Middle frontal gyrus (tissue), 1 donor: Measurements from ENCODE around the gene FAM169A.
"Not testable (repeated sequence)": the region's sequence is repeated elsewhere in the genome, so short reads cannot be mapped to it uniquely, and the experiment has no call there.

Experiments
- DNase-seq: peaks from one replicate; pipeline ENCODE4 v3.0.0-alpha.2; 2015; ENCODE audit warnings: low spot score; ENCODE audit errors: extremely low spot score

Gene FAM169A, protein sequence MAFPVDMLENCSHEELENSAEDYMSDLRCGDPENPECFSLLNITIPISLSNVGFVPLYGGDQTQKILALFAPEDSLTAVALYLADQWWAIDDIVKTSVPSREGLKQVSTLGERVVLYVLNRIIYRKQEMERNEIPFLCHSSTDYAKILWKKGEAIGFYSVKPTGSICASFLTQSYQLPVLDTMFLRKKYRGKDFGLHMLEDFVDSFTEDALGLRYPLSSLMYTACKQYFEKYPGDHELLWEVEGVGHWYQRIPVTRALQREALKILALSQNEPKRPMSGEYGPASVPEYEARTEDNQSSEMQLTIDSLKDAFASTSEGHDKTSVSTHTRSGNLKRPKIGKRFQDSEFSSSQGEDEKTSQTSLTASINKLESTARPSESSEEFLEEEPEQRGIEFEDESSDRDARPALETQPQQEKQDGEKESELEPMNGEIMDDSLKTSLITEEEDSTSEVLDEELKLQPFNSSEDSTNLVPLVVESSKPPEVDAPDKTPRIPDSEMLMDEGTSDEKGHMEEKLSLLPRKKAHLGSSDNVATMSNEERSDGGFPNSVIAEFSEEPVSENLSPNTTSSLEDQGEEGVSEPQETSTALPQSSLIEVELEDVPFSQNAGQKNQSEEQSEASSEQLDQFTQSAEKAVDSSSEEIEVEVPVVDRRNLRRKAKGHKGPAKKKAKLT

DNA sequence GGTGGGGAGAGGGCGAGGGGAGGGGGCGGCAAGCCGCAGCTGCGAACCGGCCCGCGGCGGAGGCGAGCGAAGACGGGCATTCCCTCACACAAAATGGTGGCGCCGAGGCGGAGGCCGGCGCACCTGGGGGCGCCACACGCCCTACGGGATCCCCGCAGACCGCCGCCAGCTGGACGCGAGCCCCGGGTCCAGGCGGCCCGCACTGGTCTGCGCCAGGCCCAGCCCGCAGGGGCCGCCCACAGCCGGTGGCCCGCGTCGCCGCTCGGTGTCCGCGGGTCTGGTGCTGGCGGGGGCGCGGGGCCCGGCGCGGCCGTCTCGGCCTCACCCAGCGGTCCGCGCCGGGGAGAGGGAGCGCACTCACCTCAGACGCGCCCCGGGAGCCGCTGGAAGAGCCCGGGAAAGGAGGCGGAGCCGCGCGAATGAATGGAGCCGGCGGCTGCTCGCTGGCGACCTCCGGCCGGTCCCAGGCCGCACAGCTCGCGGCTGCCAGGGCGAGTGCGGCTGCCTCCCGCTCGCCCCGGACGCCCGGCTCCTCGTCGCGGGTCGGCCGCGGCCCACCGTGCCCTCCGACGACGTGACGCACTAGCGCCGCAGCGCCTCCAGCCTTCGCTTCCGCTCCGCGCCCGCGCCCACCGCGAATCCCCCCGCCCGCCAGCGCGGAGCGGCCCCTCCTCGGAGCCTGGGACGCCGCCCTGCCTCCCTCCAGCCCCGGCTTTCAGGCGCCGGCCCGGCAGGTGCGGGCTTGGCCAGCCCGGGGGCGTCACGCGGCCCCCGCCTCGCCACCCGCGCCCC lies at the start of gene FAM169A:
TSS of gene FAM169A (minus strand) at position 584 of the 792 bp plus-strand sequence. CDS start 24,711 bp downstream, outside the sequence.
- no peak for DNase-seq

GRCh38 chr5:74915488-74915887 lies 49.3 kb upstream of the FAM169A start:
- no peak for DNase-seq

DNA sequence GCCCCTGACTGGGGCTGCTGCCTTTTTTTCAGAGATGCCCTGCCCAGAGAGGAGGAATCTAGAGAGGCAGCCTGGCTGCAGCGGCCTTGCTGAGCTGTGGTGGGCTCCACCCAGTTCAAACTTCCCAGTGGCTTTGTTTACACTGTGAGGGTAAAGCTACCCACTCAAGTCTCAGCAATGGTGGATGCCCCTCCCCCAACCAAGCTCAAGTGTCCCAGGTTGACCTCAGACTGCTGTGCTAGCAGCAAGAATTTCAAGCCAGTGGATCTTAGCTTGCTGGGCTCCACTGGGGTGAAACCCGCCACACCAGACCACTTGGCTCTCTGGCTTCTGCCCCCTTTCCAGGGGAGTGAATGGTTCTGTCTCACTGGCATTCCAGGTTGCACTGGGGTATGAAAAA lies 45.2 kb upstream of the FAM169A start:
- not testable (repeated sequence) for DNase-seq

DNA sequence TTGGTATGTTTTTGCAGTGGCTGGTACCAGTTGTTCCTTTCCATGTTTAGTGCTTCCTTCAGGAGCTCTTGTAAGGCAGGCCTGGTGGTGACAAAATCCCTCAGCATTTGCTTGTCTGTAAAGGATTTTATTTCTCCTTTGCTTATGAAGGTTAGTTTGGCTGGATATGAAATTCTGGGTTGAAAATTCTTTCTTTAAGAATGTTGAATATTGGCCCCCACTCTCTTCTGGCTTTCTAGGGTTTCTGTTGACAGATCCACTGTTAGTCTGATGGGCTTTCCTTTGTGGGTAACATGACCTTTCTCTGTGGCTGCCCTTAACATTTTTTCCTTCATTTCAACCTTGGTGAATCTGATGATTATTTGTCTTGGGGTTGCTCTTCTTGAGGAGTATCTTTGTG lies 43.7 kb upstream of the FAM169A start:
- DNase-seq, result not testable (repeated sequence)

DNA sequence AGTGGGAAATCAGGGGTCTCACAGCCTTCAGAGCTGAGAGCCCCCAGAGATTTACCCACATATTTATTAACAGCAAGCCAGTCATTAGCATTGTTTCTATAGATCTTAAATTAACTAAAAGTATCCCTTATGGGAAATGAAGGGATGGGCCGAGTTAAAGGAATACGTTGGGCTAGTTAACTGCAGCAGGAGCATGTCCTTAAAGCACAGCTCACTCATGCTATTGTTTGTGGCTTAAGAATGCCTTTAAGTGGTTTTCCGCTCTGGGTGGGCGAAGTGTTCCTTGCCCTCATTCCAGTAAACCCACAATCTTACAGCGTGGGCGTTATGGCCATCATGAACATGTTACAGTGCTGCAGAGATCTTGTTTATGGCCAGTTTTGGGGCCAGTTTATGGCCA lies 42.0 kb upstream of the FAM169A start:
- DNase-seq, result not testable (repeated sequence)

GRCh38 chr5:74904713-74905112 lies 38.5 kb upstream of the FAM169A start:
- not testable (repeated sequence) for DNase-seq

DNA sequence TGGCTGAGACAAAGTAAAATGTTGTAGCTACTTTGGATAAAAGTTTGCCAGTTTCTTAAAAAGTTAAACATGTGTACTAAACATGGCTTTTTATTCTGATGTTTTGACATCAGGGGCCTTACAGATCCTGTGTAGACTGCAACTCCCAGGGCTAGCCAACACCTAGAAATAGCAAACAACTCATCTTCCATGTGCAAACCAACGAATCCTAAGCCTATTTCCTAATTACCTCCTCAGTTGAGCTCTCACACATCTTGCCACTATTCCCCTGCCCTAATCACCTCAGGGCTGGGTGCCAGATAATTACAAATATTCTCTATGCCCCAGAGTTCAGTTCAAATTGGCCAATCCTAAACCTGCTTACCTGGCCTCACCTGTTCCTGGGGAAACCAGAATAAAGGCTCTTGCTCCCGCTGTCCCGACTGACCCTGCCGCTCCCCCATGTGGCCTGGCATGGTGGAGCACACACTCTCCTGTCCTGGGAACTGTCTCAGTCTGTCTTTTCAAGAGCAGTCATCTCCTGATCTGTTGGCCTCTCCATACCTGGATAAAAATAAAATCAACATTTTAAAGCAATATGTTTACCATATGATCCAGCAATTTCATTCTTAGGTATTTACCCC lies 37.1 kb upstream of the FAM169A start:
- no peak for DNase-seq

DNA sequence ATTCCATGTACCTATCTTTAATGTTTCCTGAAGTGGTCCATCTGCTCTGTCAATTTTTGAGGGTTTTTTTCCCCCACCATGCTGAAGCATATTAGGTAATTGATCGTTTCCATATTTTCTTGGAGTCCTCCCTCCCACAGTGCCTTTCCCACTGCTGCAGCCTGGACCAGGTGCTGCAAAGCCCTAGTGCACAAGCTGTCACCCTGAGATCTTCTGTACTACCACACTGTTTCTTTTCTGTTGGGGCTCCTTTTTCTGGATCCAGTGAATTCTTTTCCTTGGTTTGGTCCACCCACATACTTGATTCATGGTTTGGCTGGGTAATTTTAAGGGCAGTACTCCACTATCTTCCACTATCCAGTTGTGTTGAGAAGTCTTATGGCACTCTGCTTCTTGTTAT lies 30.9 kb upstream of the FAM169A start:
- DNase-seq, result no peak

GRCh38 chr5:74895906-74896305 lies 29.7 kb upstream of the FAM169A start:
- DNase-seq, result peak; percentile 68

DNA sequence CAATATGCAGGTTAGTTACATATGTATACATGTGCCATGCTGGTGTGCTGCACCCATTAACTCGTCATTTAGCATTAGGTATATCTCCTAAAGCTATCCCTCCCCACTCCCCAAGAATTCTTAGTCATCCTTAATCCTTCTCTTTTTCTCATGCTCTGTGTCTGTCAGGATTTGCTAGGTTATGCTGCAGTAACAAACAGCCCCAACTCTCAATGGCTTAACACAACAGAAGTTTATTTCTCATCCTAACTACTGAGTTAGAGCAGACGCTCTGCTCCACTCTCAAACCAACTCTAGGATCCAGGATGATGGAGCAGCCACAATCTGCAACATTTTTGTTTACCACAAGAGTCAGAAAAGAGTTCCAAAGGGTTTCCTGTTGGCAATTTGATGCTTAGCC lies 28.2 kb upstream of the FAM169A start:
- DNase-seq, result no peak

- no peak for DNase-seq
Measured at GRCh38 chr5:74892921-74893320, 26.7 kb upstream of the FAM169A start.

GRCh38 chr5:74889523-74890105 lies 23.4 kb upstream of the FAM169A start:
- no peak for DNase-seq

DNA sequence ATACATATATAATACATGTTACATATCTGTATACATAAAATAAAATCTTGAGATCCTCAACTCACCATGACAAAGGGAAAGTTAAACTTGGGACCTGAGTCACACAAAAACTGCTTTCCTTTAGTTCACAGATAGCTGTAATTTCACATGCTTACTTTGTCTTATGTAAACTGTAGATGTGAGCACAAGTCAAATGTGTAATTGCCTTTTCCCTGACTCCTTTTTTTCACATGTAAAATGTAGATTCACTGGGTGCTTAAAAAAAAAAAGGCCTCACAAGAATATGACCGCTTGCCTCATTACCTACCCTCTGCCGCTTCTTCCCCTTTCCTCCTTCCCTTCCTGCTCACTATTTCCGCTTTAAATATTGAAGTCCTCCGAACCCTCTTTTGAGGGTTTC lies 21.9 kb upstream of the FAM169A start:
- no peak for DNase-seq

- DNase-seq, result no peak
Measured at GRCh38 chr5:74885170-74885569, 19.0 kb upstream of the FAM169A start.

GRCh38 chr5:74882379-74883134 lies 16.4 kb upstream of the FAM169A start:
- DNase-seq, result not testable (repeated sequence)

GRCh38 chr5:74877624-74878304 lies 11.6 kb upstream of the FAM169A start:
- no peak for DNase-seq

DNA sequence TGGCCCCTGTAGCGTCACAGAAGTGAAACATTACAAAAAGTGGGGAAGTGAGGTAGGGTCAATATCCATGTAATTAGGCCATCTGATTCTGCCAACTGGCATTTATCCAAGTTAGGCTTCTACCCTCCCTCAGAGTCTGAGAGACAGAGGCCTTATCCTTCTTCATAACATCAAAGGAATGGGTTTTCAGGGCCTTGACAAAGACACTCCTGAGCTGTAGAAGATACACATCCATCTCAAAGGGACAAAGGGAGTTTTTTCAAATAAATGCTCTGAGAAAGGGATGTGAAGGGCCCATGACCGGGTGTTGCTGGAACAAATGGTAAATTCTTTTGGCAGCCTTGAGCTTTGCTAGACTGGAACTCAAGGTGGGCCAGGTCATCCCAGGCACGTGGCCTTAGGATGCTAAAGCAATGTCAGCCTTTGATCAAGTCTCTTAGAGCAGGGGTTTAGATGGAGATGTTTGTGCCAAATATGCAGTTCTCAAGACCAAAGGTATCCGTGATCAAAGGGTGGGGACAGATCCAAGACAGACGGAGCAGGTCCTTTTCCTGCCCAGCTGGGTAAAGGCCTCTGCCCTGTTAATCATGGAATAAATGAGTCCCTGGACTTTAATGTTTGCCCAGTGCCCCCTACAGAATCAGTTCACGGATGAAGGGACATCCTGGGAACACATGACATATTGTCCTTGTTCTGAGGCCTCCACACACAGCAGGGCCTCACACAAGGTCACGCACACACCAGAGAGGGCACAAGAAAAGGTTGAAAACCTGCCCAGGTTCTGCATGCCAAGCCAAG lies 10.0 kb upstream of the FAM169A start:
- DNase-seq, result no peak

DNA sequence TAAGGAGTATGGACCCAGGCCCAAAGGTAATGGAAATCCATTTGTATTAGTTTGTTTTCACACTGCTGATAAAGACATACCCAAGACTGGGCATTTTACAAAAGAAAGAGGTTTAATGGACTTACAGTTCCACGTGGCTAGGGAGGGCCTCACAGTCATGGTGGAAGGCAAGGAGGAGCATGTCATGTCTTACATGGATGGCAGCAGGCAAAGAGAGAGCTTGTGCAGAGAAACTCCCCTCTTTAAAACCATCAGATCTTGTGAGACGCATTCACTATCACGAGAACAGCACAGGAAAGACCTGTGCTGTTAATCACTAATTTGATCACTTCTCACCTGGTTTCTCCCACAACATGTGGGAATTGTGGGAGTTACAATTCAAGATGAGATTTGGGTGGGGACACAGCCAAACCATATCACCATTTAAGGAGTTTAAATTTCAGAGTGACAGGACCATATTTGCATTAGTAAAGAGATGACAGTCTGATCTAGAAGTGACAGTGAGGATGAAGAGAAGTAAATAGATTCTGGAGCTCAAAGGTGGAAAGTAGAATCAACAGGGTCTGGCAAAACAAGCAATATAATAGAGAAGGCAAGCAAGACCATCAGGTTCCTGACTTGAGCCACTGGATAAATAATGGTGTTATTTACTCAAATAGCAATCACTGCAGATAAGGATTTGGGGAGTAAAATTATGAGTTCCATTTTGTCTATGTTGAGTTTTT lies 7.5 kb upstream of the FAM169A start:
- no peak for DNase-seq
